ENCODE data around the gene CTNNB1. TPM values are rescaled to one million over a fixed set of nuclear protein-coding genes. Genes with fewer than 3 reads are reported as not detected.

Gene CTNNB1
- total and polyA plus RNA-seq, 2 of the 13 experiments (the other 11 are each of a cell fraction or from before 2014, with no cell fraction given), result 398 to 489 TPM

DNA sequence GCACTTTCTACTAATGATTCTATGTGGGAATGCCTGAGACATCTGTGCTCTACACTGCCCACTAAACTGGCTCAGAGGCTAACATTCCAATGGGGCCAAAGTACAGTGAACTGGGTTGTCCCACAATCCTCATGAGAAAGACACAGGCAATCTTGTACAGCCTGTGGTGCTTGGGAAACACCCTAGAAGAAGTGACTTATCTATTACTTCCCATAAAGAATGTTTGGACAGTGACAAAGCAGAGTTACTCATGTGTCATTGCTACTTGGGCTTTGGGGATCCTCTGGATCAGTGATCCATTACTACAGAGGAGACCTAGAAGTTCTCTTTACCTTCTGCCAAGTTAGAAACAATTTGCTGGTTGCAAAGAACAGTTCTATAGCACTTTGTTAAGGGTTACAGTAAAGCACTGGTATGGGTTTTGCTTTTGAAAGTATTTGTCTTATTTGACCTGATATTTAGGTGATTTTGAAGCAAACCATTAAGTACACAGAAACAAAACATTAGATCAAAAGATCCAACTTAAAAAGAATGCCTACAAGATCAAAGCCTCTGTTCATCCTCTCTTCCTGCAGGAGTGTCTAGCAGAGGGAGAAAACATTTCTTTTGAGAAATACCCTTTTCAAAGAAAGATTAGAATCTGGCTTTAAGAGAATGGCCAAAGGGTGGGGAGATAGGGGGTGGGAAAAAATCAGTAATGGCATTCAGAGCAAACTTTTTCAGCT is 75.8 kb downstream of the CTNNB1 start (continued):
- TF ChIP-seq ZNF407 (CRISPR knock-in tag; IDR thresholded peaks at IDR 0.05; ENCODE audit: not compliant biosample characterization) (no peak), ZNF644 (CRISPR knock-in tag; IDR thresholded peaks at IDR 0.05; ENCODE audit: low read depth) (peak; percentile 89), ZUFSP (CRISPR knock-in tag; IDR thresholded peaks at IDR 0.05; ENCODE audit: borderline replicate concordance) (no peak), MED1 (CRISPR knock-in tag; IDR thresholded peaks at IDR 0.05) (peak; percentile 18), SIX4 (CRISPR knock-in tag; IDR thresholded peaks at IDR 0.05) (peak; percentile 12; the same call in 1 of the 2 replicates), ATF1 (CRISPR knock-in tag; IDR thresholded peaks at IDR 0.05) (no peak), KLF9 (CRISPR knock-in tag; IDR thresholded peaks at IDR 0.05; ENCODE audit: low read depth) (no peak), HDAC1 (CRISPR knock-in tag; IDR thresholded peaks at IDR 0.05) (no peak), KDM1A (CRISPR knock-in tag; IDR thresholded peaks at IDR 0.05) (0 out of 2 replicates have a peak, but pooled peaks have one; percentile 68), ZKSCAN5 (CRISPR knock-in tag; IDR thresholded peaks at IDR 0.05) (no peak), CSRNP1 (CRISPR knock-in tag; IDR thresholded peaks at IDR 0.05) (no peak), ZNF101 (CRISPR knock-in tag; IDR thresholded peaks at IDR 0.05; ENCODE audit: borderline replicate concordance, low read depth) (no peak), SRF (IDR thresholded peaks at IDR 0.05; ENCODE audit: low read depth, low read length) (no peak), TBL1XR1 (IDR thresholded peaks at IDR 0.05; ENCODE audit: borderline replicate concordance, low read length, partially characterized antibody) (no peak), NFE2 (CRISPR knock-in tag; IDR thresholded peaks at IDR 0.05) (0 out of 2 replicates have a peak, but pooled peaks have one; percentile 26), ATF2 (CRISPR knock-in tag; IDR thresholded peaks at IDR 0.05) (no peak)

Data from HepG2 (cell line).